Measurements from ENCODE around the gene ABCB9. TPM values are rescaled to one million over a fixed set of nuclear protein-coding genes. Genes with fewer than 3 reads are reported as not detected.

The ABCB9 gene
- total and polyA plus RNA-seq, 2 experiments from 2014 or later, result 9.7 to 10.0 TPM

DNA sequence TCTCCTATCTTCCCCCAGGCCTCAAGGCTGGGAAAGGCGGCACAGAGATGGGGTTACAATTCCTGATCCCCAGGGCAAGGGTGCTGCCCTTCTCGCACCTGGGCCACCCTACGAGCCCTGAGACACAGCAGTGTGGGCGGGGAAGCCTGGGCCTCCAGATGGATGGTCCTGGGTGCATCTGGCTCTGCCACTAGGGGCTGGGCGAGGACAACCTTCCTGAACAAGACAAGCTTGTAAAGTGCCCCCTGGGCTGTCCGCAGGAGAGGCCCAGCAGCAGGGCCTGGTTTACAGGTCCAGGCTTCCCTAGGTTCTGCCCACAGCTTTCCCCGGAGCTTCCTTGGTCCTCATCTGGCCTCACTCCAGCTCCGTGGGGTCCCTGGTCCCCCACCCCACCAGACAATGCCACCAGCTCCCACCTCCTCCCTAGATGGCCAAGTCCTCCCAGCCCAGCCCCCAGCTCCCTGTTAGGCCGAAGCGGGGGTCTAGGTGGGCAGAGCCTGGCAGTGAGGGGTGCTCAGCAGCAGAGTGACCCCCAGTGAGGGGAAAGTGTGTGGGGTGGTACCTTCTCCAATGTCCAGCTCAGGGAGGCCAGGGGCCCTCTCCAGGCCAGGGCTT, 23.1 kb upstream of the ABCB9 start:
- Histone ChIP-seq H3K36me3 (no peaks in the 10 kb centered on the region), H3K4me1 (ENCODE audit: low read depth) (no peaks in the 10 kb centered on the region), H3K27me3 (no peaks in the 10 kb centered on the region), H3K9me3 (ENCODE audit: low read depth) (no peaks in the 10 kb centered on the region), H3K27ac (no peak overlapping the region), H3K4me3 (no peak overlapping the region)
- TF ChIP-seq, protein P1, sequence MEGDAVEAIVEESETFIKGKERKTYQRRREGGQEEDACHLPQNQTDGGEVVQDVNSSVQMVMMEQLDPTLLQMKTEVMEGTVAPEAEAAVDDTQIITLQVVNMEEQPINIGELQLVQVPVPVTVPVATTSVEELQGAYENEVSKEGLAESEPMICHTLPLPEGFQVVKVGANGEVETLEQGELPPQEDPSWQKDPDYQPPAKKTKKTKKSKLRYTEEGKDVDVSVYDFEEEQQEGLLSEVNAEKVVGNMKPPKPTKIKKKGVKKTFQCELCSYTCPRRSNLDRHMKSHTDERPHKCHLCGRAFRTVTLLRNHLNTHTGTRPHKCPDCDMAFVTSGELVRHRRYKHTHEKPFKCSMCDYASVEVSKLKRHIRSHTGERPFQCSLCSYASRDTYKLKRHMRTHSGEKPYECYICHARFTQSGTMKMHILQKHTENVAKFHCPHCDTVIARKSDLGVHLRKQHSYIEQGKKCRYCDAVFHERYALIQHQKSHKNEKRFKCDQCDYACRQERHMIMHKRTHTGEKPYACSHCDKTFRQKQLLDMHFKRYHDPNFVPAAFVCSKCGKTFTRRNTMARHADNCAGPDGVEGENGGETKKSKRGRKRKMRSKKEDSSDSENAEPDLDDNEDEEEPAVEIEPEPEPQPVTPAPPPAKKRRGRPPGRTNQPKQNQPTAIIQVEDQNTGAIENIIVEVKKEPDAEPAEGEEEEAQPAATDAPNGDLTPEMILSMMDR (IDR thresholded peaks at IDR 0.05; ENCODE audit: low read depth, low read length), result no peak
- no peak for DNase-seq (ENCODE audit: low read depth in 1 of 2, low spot score in 1 of 2)

DNA sequence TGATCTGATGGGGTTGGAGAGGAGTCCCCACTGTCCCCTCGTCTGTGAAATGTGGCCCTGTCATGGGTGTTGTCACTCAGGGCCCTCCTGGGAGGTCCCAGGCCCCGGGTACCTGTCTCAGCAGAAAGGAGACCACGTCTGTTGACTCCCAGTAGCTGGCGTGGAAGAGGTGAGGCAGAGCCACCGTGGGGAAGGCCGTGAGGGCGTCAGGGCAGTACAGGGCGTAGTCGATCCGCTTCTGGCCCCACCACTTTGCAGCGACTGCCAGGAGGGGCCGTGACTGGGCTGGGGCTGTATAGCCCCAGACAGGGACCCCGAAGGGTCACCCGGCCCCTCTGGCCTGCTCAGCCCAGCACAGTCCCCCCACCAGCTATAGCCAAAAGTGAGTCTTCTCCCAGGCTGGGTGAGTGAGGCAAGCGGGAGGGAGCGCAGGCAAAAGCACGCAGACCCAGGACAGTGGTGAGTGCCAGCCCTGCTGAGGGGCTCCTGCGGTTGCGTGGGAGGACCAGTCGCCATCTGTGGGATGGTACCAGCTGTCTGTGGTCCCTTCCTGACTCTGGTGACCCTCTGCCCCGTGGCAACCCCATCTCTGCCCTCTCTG, 22.4 kb upstream of the ABCB9 start:
- DNase-seq (ENCODE audit: low read depth in 1 of 2, low spot score in 1 of 2), result no peak
- H3K9me3 ChIP-seq (ENCODE audit: low read depth), result no peaks in the 10 kb centered on the region
- TF ChIP-seq, protein P1 (IDR thresholded peaks at IDR 0.05; ENCODE audit: low read depth, low read length), result no peak
- H3K4me1 ChIP-seq (ENCODE audit: low read depth), result no peaks in the 10 kb centered on the region
- no peaks in the 10 kb centered on the region for H3K36me3 ChIP-seq
- no peak overlapping the region for H3K27ac ChIP-seq
- no peak overlapping the region for H3K4me3 ChIP-seq
- H3K27me3 ChIP-seq, result no peaks in the 10 kb centered on the region

- no peak for DNase-seq (ENCODE audit: low read depth in 1 of 2, low spot score in 1 of 2)
- H3K4me3 ChIP-seq, result no peak overlapping the region
- no peaks in the 10 kb centered on the region for H3K36me3 ChIP-seq
- no peaks in the 10 kb centered on the region for H3K9me3 ChIP-seq (ENCODE audit: low read depth)
- no peaks in the 10 kb centered on the region for H3K4me1 ChIP-seq (ENCODE audit: low read depth)
- H3K27ac ChIP-seq, result no peak overlapping the region
- no peaks in the 10 kb centered on the region for H3K27me3 ChIP-seq
- TF ChIP-seq, protein P1 (IDR thresholded peaks at IDR 0.05; ENCODE audit: low read depth, low read length), result no peak
These were observed 21.8 kb upstream of the ABCB9 start for GRCh38 chr12:122988036-122988435.

DNA sequence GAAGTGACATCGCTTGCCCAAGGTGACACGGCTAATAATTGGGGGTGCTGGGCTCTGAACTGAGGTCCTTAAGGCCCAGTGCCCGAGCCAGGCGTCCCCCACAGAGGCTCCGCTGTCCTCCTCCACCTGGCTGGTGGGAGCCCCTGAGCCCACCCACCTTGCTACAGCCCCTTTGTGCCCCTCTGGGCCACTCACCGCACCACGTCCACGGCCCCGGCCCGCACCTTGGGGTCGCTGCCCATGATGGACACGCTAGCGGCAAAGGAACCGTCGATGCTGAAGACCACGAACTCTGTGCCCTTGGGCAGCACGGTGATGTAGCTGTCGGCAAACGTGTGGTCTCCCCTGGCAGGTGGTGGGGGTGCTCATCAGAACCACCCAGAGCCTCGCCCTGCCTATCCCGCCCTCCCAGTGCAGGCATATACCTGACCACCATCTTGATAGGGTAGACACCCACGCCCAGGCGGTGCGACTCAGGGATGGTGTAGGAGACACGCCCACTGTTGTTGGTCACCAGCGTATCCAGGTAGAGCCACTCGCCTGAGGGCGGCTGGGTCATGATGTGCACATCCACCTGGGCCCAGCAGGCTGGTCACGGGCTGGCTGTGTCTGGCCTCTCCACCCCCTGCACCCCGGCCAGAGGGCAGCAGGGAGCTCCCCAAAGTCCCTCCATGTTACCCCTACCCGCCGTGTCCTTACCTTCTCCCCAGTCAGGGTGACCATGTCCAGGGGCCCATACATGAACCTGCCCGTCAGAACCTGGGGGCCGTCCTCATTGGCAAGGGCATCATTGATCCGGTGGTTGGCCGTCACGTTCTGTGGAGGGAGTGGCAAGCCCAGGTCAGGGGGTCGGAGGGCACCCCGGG, 21.1 kb upstream of the ABCB9 start:
- Histone ChIP-seq H3K27me3 (no peaks in the 10 kb centered on the region), H3K27ac (no peak overlapping the region), H3K4me1 (ENCODE audit: low read depth) (no peaks in the 10 kb centered on the region), H3K36me3 (no peaks in the 10 kb centered on the region), H3K9me3 (ENCODE audit: low read depth) (no peaks in the 10 kb centered on the region), H3K4me3 (no peak overlapping the region)
- TF ChIP-seq, protein P1 (IDR thresholded peaks at IDR 0.05; ENCODE audit: low read depth, low read length), result no peak
- DNase-seq (ENCODE audit: low read depth in 1 of 2, low spot score in 1 of 2), result no peak

GRCh38 chr12:122986258-122986871, 20.1 kb upstream of the ABCB9 start:
- H3K9me3 ChIP-seq (ENCODE audit: low read depth), result no peaks in the 10 kb centered on the region
- no peak for DNase-seq (ENCODE audit: low read depth in 1 of 2, low spot score in 1 of 2)
- no peaks in the 10 kb centered on the region for H3K27me3 ChIP-seq
- H3K4me1 ChIP-seq (ENCODE audit: low read depth), result peaks cover 8% of the 10 kb centered on the region
- no peak overlapping the region for H3K27ac ChIP-seq
- TF ChIP-seq, protein P1 (IDR thresholded peaks at IDR 0.05; ENCODE audit: low read depth, low read length), result no peak
- H3K4me3 ChIP-seq, result no peak overlapping the region
- H3K36me3 ChIP-seq, result no peaks in the 10 kb centered on the region

Measured in cardiac muscle cell (in vitro differentiated cells and primary cell).